Natural killer cell (primary cell): Measurements from ENCODE around the gene FGR. TPM values are rescaled to one million over a fixed set of nuclear protein-coding genes. Genes with fewer than 3 reads are reported as not detected.

Experiments
- ATAC-seq, 3 donors: fragments of 150-1000 bp in 2 of 3; fragments of 200-7000 bp in 1 of 3; cut with Tn5 transposase; 1 replicate in 1 of 3; 2 replicates in 2 of 3; pipeline ENCODE4 v1.10.0; 2021; ENCODE audit warnings: mild to moderate bottlenecking in 2 of 3, moderate library complexity in 2 of 3
- DNase-seq, 2 donors: peaks; one replicate each; pipeline versions ENCODE4 v3.0.0 to v3.0.0-alpha.2; 2013 to 2021; ENCODE audit warnings: mixed read lengths in 1 of 2
- H3K27ac ChIP-seq: one replicate; pipeline ENCODE4 v1.5.1; 2013; ENCODE audit warnings: mild to moderate bottlenecking, low read length
- H3K27me3 ChIP-seq: one replicate; pipeline ENCODE4 v1.6.1; 2013; ENCODE audit warnings: low read length; ENCODE audit not compliant: control insufficient read depth, insufficient read depth
- H3K36me3 ChIP-seq: one replicate; pipeline ENCODE4 v1.6.1; 2013; ENCODE audit warnings: low read length; ENCODE audit not compliant: control insufficient read depth, insufficient read depth
- H3K4me1 ChIP-seq: one replicate; pipeline ENCODE4 v1.6.1; 2013; ENCODE audit warnings: low read length; ENCODE audit not compliant: control insufficient read depth, insufficient read depth
- H3K4me3 ChIP-seq: one replicate; pipeline ENCODE4 v1.5.1; 2013; ENCODE audit warnings: low read length
- H3K9me3 ChIP-seq: one replicate; pipeline ENCODE4 v1.6.1; 2013; ENCODE audit warnings: low read length; ENCODE audit not compliant: control insufficient read depth, insufficient read depth
- H3K27ac Mint-ChIP-seq, 2 donors: one replicate each; pipeline ENCODE4 v1.8.0; 2022; ENCODE audit warnings: mild to moderate bottlenecking in 2 of 2, mixed read lengths in 2 of 2, moderate library complexity in 1 of 2
- H3K27me3 Mint-ChIP-seq, 2 donors: one replicate each; pipeline ENCODE4 v1.8.0; 2022; ENCODE audit warnings: low read depth in 2 of 2, mixed read lengths in 2 of 2
- H3K36me3 Mint-ChIP-seq: one replicate; pipeline ENCODE4 v1.8.0; 2022; ENCODE audit warnings: mixed read lengths
- H3K4me1 Mint-ChIP-seq, 2 donors: one replicate each; pipeline ENCODE4 v1.8.0; 2022; ENCODE audit warnings: mixed read lengths in 2 of 2
- H3K4me3 Mint-ChIP-seq: one replicate; pipeline ENCODE4 v1.8.0; 2022; ENCODE audit warnings: mild to moderate bottlenecking, moderate library complexity, mixed read lengths
- H3K9me3 Mint-ChIP-seq, 2 donors: one replicate each; pipeline ENCODE4 v1.8.0; 2022; ENCODE audit warnings: mixed read lengths in 2 of 2
- WGBS: methylation state at CpG from one replicate; pipeline ENCODE4 v1.1.7; 2013; ENCODE audit warnings: missing lambda C conversion rate; ENCODE audit not compliant: insufficient coverage; 5-methylcytosine and 5-hydroxymethylcytosine counted together
- intact Hi-C: fragments of 100-400 bp; cut with micrococcal nuclease; formaldehyde crosslinking; loops from one replicate; pipeline ENCODE4 v1.14.2; 2022
- total RNA-seq, 4 donors: library from RNA; stranded (reverse); fragments of 120-200 nt in 1 of 4; gene quantifications; one replicate each; pipeline versions ENCODE4 v1.2.3 to v1.2.4, GENCODE V29; 2013 to 2022
- TF ChIP-seq, protein P1 (sequence below): fragments of 200-600 bp; IDR thresholded peaks from one replicate; pipeline ENCODE4 v1.8.0; 2022; ENCODE audit warnings: antibody characterized with exemption

Gene FGR
- total RNA-seq, 3 donors from 2014 or later (not counting 1 experiment from before 2014, with no cell fraction given) = 353 to 452 (median 362) TPM

DNA sequence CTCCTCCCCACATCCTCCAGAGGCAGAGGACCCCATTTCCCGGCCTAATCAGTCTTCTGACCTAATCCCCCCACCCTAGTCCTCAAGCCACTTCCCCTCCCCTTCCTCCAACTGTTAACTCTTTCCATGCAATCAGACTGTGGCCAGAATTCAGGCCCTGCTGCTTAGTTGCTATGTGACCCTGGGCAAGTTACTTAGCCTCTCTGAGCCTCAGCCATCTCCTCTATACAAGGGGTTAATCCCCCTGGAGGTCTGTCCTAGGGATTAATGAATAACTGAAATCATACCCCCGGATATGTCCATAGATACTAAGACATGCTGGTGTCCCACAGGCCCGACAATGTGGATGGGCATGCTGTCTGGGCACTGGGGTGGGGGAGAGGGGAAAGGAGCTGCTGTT is 49.3 kb downstream of the FGR start:
- Mint-ChIP-seq H3K4me3 (no peak overlapping the region), H3K27me3 (no peaks in the 10 kb centered on the region), H3K36me3 (no peaks in the 10 kb centered on the region), H3K4me1 (peaks cover 27 to 28% of the 10 kb centered on the region in 2 donors), H3K27ac (no peak overlapping the region), H3K9me3 (no peaks in the 10 kb centered on the region)
- no peaks in the 10 kb centered on the region for H3K4me1 ChIP-seq
- ATAC-seq (no peak), DNase-seq (no peak)
- no peak overlapping the region for H3K27ac ChIP-seq
- no peak overlapping the region for H3K4me3 ChIP-seq
- peaks cover 8% of the 10 kb centered on the region for H3K36me3 ChIP-seq
- H3K9me3 ChIP-seq = no peaks in the 10 kb centered on the region
- H3K27me3 ChIP-seq = no peaks in the 10 kb centered on the region
- intact Hi-C loops = no loop called here
- TF ChIP-seq, protein P1, sequence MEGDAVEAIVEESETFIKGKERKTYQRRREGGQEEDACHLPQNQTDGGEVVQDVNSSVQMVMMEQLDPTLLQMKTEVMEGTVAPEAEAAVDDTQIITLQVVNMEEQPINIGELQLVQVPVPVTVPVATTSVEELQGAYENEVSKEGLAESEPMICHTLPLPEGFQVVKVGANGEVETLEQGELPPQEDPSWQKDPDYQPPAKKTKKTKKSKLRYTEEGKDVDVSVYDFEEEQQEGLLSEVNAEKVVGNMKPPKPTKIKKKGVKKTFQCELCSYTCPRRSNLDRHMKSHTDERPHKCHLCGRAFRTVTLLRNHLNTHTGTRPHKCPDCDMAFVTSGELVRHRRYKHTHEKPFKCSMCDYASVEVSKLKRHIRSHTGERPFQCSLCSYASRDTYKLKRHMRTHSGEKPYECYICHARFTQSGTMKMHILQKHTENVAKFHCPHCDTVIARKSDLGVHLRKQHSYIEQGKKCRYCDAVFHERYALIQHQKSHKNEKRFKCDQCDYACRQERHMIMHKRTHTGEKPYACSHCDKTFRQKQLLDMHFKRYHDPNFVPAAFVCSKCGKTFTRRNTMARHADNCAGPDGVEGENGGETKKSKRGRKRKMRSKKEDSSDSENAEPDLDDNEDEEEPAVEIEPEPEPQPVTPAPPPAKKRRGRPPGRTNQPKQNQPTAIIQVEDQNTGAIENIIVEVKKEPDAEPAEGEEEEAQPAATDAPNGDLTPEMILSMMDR = no peak
- WGBS = 83% methylated on average over 3 of the region's 3 CpGs

DNA sequence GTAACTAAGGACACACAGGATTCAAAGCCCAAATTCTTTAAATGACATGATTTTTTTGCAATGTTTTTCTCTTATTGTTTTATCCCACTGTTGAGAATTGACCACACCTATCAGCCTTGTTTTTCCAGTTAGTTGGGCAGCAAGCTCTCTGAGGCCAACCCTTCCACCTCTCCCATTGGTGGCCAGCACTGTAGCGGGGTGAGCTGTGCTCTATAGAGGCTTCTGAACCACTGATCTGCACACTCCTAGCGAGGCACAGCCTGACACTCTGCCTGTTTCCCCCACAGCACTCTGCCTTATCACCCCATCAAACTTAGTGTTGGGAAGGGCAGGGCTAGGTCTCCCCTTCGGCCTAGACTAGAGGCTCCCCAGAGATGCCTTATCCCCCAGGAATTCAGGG is 50.5 kb downstream of the FGR start:
- TF ChIP-seq, protein P1 = no peak
- H3K9me3 Mint-ChIP-seq = no peaks in the 10 kb centered on the region
- no peaks in the 10 kb centered on the region for H3K27me3 Mint-ChIP-seq
- DNase-seq (no peak), ATAC-seq (no peak)
- Histone ChIP-seq H3K4me1 (peaks cover 6% of the 10 kb centered on the region), H3K27ac (no peak overlapping the region), H3K9me3 (no peaks in the 10 kb centered on the region), H3K4me3 (no peak overlapping the region), H3K36me3 (peaks cover 8% of the 10 kb centered on the region), H3K27me3 (no peaks in the 10 kb centered on the region)
- no peak overlapping the region for H3K4me3 Mint-ChIP-seq
- no peaks in the 10 kb centered on the region for H3K36me3 Mint-ChIP-seq
- WGBS = 75% methylated on average over 3 of the region's 3 CpGs
- H3K4me1 Mint-ChIP-seq = peaks cover 35 to 39% of the 10 kb centered on the region in 2 donors
- intact Hi-C loops = no loop called here
- no peak overlapping the region for H3K27ac Mint-ChIP-seq

DNA sequence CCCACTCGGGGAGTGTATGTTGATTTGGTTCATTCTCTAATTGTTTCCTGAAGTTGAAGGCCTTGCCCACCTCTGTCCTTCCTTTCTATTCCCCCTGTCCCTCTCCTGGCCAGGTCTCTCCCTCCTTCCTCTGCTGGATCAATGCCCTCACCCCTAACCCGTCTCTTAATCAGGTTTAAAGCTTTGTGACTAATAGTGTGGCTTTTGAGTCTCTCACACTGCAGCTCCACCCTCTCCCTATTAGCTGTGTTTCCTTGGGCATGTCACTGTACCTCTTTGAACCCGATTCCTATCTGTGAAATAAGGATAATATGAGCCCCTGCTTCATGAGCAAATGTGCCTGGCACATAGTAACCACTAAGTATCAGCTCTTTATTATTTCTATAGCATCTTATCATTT is 51.5 kb downstream of the FGR start:
- Histone ChIP-seq H3K36me3 (peaks cover 8% of the 10 kb centered on the region), H3K27ac (no peak overlapping the region), H3K4me3 (no peak overlapping the region), H3K27me3 (no peaks in the 10 kb centered on the region), H3K4me1 (peaks cover 14% of the 10 kb centered on the region), H3K9me3 (no peaks in the 10 kb centered on the region)
- no peak overlapping the region for H3K27ac Mint-ChIP-seq
- 79% methylated on average over 3 of the region's 3 CpGs for WGBS
- DNase-seq (no peak), ATAC-seq (no peak)
- no peaks in the 10 kb centered on the region for H3K9me3 Mint-ChIP-seq
- no peak overlapping the region for H3K4me3 Mint-ChIP-seq
- intact Hi-C loops = no loop called here
- H3K27me3 Mint-ChIP-seq = no peaks in the 10 kb centered on the region
- TF ChIP-seq, protein P1 = no peak
- peaks cover 44 to 47% of the 10 kb centered on the region in 2 donors for H3K4me1 Mint-ChIP-seq
- no peaks in the 10 kb centered on the region for H3K36me3 Mint-ChIP-seq

DNA sequence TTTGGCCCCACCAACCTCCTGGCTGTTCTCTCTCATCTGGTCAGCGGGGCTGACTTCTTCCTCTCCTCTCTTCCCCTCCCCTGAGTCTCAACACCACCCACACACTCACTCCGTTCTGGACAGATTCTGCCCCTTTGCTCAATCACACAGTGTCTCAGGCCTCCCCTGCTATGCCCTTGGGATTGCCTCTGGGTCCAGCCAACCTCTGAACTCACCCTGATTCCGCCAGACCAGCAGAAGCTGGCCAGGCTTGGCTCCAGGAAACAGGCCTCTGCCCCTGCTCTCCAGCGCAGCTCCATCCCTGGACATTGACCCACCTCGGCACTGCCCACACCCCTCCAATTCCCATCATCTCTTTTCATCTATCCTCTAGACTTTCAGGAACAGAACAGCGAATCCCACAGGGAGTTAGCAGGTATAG is 53.2 kb downstream of the FGR start:
- TF ChIP-seq, protein P1 = no peak
- Mint-ChIP-seq H3K27ac (peak overlapping the region in 1 of 2 donors; percentile 37), H3K9me3 (no peaks in the 10 kb centered on the region), H3K27me3 (no peaks in the 10 kb centered on the region), H3K4me3 (no peak overlapping the region), H3K4me1 (peaks cover 48 to 52% of the 10 kb centered on the region in 2 donors), H3K36me3 (no peaks in the 10 kb centered on the region)
- DNase-seq = no peak
- H3K9me3 ChIP-seq = no peaks in the 10 kb centered on the region
- ATAC-seq = no peak
- H3K4me3 ChIP-seq = no peak overlapping the region
- peaks cover 2% of the 10 kb centered on the region for H3K36me3 ChIP-seq
- WGBS = 91% methylated on average over 6 of the region's 6 CpGs
- no peaks in the 10 kb centered on the region for H3K27me3 ChIP-seq
- H3K27ac ChIP-seq = no peak overlapping the region
- H3K4me1 ChIP-seq = peaks cover 24% of the 10 kb centered on the region
- intact Hi-C loops = no loop called here
